NK-92 treated with Interleukin-12 subunit alpha and Interleukin-12 subunit beta, amount 100 ng/mL, for 24 hours (cell line): Measurements from ENCODE around the gene FAF2.
"Not testable (repeated sequence)": the region's sequence is repeated elsewhere in the genome, so short reads cannot be mapped to it uniquely, and the experiment has no call there.

Experiments used
- DNase-seq: peaks from one replicate; lab custom pipeline; 2025; lab: John Stamatoyannopoulos, UW

Gene FAF2

DNA sequence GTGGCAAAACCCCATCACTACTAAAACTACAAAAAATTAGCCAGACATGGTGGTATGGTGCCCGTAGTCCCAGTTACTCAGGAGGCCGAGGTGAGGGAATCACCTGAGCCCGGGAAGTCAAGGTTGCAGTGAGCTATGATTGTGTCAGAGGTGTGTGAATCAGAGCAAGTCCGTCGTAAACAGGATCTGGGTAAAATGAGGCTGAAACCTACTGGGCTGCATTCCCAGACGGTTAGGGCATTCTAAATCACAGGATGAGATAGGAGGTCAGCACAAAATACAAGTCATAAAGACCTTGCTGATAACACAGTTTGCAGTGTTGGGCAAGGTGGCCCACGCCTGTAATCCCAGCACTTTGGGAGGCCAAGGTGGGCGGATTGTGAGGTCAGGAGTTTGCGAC is 29.9 kb upstream of the FAF2 start:
- no peak for DNase-seq

DNA sequence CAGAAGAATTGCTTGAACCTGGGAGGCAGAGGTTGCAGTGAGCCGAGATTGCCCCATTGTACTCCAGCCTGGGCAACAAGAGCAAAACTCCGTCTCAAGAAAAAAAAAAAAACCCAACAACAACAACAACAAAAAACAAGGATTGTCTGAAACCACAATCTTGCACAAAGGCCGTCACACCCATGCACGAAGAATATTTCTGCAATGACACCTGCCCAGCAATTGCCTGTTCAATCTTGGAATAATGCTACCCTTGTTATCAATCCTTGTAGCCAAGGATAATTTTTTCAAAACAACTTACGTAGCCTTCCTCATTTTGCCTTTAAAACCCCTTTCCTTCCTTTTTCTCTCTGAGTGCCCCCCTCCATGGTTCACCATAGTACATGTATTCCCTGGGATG is 28.1 kb upstream of the FAF2 start:
- no peak for DNase-seq

DNA sequence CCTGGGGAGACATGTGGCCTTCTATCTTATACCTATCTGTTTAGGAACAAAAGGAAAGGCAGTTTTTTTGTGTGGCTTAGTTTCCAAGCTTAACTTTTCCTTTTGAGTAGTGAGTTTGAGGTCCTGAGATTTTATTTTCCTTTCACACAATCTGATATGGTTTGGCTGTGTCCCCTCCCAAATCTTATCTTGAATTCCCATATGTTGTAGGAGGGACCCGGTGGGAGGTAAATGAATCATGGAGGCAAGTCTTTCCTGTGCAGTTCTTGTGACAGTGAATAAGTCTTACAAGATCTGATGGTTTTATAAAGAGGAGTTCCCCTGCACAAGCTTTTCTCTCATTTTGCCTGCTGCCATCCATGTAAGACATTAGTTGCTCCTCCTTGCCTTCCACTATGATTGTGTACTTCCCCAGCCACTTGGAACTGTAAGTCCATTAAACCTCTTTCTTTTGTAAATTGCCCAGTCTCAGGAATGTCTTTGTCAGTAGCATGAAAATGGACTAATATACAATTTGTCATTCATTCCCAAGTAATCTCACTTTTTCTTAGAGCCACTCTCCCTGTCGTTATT is 27.1 kb upstream of the FAF2 start:
- DNase-seq = no peak

DNA sequence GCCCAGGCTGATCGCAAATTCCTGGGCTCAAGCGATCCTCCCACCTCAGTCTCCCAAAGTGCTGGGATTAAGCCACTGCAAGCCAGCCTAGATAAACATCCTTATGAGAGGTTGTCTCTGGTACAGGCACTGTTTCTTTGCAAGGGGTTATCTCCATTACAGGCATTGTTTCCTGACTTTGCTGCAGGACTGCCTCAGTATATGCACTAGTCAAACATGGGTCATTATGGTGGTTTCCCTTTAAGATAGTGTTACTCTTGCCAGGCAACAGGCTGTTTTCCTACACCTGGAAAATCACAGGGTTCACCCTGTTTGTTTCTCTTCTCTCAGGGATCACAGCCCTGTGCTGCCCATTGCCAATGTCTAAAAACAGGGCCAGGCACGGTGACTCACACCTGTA is 24.0 kb upstream of the FAF2 start:
- no peak for DNase-seq

DNA sequence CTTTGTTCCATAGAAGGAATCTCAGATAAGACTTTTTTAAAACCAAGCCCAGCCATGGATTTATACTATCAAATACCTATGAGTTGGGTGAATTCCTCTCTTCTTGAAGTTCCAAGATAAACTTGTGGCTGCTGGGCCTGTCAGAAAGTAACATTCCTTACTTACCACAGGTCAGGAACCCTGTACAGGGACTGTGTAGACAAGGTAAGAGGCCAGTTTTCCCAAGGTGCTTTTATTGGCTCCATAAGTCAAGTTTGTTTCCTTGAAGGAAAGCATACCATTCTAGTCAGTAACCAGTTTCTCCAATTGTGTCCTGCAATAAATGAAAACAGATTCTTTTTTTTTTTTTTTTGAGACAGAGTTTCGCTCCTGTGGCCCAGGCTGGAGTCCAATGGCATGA is 23.0 kb upstream of the FAF2 start:
- no peak for DNase-seq

DNA sequence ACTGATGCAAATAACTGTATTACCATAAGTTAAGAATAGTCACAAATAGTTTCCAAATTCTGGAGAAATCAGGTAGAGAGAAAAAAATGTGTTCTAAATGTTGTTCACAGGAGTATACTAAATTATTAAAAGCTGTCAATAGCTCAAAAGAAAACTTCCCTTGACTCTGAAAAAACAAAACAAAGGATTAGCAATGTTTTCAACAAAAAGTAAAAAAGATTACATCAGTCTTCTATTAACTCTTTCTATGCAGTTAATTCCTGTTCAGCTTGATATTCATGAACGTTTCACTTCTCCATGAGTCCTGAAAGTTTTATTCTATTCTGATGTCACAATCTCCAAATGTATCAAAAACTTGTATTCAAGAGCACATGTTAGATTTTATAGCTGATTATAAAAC is 22.4 kb upstream of the FAF2 start:
- DNase-seq = no peak

DNA sequence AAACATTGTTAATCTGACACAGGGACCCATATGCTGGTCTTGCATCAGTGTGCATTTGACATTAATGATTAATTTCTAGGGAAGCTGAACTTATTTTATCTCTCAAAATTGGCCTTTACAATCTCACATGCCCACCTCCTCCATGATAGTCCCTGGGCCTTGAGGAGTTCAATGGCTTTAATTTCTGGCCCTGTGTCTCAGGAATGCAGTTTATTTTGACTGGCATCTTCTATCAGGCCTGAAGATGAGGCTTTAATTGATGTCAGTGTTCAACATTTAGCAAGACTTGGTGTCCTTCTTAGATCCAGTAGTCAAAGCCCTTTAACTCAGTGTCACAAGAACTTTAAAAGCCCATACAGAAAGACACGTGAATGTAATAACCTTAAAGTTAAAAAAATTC is 21.3 kb upstream of the FAF2 start:
- no peak for DNase-seq

DNA sequence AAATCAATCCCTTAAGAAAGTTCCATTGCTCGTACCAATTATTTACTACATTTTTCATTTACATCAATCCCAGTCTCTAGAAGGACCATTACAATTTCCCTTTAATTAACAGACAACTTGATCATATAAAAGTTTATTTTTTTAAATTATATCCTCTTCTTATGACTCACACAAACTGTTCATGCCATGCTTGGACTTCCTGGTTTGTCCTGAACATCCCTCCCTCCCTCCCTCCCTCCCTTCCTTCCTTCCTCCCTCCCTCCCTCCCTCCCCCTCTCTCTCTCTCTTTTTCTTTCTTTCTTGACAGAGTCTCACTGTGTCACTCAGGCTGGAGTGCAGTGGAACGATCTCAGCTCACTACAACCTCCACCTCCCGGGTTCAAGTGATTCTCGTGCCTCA is 20.2 kb upstream of the FAF2 start:
- no peak for DNase-seq

DNA sequence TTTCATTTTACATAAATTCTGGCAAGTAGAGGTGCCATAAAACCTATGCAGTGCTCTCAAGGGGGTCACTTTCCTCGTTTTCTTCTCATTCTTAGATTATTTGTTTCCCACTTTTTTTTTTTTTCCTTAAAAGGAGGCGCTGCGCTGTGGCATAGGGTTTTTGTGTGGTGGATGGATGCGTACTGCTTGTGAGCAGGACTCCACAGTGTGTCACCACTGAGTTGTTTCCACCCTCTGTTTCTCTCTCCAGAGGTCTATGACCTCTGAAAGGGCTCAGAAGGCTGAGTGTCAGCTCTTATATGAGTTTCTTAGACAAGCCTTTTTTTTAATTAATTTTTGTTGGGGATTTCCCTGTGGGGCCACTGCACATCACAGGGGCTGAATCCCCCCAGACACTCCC is 18.2 kb upstream of the FAF2 start:
- DNase-seq = no peak

DNA sequence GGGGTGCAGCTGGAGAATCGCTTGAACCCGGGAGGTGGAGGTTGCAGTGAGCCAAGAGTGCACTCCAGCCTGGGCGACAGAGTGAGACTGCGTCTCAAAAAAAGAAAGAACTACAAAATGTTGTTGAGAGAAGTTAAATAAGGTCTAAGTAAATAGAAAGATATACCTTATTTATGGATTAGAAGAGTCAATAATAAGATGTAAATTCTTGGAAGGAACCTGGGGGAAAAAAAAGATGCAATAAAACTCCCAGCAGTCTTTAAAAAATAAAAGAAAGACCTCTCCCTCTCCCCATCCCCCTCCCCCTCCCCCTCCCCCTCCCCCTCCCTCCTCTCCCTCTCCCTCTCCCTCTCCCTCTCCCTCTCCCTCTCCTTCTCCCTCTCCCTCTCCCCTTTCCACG is 15.5 kb upstream of the FAF2 start:
- no peak for DNase-seq

DNA sequence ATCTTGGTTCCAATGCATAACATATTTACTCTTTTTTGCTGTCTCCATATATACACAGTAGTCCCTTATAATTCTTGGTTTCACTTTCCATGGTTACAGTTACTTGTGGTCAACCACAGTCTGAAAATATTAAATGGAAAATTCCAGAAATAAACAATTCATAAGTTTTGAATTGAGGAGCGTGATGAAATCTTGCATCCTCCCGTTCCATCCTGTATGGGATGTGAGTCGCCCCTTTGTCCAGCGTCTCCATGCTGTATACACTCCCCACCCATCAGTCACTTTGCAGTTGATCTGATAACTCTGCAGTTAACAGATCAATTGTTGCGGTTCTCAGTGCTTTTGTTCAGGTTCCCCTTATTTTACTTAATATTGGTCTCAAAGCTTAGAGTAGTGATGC is 11.5 kb upstream of the FAF2 start:
- no peak for DNase-seq

DNA sequence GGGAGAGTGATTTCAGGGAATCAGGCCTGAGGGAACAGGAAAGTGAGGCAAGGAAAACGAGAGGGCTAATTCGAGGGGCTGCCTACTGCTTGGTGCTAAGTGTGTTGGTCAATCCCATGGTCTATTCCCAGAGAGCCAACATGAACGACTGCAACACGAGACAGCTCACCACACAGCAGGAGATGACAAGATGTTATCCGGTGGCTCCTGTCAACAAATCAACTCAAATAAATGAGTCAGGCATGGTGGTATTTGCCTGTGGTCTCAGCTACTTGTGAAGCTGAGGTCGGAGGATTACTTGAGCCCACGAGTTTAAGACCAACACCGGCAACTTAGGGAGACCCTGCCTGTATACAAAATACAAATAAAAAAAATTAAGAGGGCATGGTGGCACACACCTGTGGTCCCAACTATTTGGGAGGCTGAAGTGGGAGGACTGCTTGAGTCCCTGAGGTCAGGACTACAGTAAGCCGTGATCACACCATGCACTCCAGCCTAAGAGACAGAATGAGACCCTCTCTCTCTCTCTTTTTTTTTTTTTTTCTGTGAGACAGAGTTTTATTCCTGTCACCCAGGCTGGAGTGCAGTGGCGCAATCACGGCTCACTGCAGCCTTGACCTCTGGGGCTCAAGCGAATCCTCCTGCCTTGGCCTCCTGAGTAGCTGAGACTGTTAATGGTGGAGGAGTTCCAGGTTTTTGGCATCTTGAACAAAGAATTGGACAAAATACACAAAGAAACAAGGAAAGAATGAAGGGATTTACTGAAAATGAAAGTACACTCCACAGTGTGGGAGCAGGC is 9.0 kb upstream of the FAF2 start:
- no peak for DNase-seq

DNA sequence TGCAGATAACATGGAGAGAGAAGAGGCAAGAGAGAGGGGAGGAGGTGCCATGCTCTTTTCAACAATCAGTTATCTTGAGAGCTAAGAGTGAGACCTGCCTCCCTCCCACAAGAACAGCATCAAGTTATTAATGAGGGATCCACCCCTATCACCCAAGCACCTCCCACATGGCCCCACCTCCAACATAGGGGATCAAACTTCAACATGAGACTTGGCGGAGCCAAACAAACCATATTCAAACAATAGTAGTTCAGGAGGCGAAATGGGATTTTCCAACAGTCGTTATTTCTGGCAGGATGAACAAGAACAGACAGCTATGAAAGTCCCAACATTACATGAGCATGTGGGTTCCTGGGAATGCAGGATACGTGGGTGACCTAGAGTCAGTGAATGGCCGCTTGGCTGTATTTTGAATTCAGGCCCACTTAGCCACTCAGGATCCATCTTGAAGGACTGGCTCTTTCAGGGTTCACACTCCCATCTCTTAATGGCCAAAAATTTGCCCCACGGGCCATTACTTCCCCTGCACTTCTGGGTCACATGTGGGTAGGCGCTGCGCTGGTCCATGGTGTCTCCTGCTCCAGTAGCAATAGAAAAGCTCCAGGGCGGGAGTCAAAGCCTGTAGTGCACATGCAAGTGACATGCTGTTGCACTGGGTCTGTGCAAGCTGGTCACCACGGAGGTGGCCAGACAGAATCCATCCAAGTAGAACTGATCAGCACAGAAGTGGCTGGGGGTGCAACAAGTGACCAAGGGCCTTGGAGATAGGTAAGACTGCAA is 7.1 kb upstream of the FAF2 start:
- no peak for DNase-seq

DNA sequence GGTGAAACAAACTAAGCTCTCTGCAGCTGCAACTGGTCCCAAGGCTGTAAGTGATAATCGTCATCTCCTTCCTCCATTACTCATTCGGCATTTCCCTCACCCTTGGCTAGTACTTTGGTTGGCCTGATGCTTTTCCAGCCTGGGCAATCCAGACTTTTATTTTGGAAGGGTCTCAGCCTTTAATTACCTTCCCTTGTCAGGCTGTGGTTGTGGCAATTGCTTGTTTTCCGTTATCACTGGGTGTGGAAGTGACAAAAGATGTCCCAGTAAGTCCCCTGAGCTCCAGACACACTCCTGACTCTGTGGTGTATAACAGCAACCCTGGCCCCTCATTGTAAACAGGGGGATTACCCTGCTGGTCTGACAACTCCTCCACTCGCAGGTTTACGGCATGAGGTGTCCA is 6.3 kb upstream of the FAF2 start:
- no peak for DNase-seq

DNA sequence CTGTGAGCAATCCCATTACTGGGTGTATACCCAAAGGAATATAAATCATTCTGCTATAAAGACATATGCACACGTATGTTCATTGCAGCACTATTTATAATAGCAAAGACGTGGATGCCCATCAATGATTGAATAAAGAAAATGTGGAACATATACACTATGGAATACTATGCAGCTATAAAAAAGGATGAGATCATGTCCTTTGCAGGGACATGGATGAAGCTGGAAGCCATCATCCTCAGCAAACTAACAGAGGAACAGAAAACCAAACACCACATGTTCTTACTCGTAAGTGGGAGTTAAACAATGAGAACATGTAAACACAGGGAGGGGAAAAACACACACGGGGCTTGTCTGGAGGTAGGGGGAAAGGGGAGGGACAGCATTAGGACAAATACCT is 5.3 kb upstream of the FAF2 start:
- DNase-seq = not testable (repeated sequence)

DNA sequence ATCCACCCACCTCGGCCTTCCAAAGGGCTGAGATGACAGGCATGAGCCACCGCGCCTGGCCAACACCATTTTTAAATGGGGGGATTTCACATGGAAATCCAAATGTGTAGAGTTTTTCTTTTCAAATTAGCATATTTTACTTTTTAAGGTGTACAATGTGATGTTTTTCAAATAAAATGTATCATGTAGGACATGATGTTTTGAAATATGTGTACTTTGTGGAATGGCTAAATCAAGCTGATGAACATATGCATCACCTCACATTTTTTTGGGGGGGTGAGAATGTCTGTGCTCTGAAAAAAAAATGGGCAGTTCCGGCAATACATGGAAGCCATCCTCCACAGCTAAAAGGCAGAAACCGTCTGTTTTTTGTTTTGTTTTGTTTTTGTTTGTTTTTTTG is 3.4 kb upstream of the FAF2 start:
- DNase-seq = no peak

DNA sequence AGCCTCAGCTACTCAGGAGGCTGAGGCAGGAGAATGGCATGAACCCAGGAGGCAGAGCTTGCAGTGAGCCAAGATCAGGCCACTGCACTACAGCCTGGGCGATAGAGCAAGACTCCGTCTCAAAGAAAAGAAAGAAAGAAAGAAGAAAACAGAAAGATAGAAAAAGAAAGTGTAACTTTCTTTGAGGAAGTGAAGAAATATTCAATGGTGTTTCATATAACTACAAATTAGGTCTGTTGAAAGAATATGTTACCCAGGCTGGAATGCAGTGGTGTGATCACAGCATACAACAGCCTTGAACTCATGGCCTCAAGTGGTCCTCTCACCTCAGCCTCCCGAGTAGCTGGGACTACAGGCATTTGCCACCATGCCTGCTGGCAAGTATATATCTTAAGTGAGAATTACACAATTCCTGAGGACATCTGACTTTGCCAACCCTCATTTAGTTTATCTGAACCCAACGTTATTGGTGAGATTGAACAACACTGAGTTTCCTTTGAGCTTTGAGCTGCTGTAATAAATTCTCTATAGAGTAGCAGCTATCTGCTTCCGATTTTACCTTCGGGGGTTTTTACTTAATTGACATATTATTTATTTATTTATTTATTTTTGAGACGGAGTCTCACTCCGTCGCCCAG is 2.0 kb upstream of the FAF2 start:
- DNase-seq = no peak

DNA sequence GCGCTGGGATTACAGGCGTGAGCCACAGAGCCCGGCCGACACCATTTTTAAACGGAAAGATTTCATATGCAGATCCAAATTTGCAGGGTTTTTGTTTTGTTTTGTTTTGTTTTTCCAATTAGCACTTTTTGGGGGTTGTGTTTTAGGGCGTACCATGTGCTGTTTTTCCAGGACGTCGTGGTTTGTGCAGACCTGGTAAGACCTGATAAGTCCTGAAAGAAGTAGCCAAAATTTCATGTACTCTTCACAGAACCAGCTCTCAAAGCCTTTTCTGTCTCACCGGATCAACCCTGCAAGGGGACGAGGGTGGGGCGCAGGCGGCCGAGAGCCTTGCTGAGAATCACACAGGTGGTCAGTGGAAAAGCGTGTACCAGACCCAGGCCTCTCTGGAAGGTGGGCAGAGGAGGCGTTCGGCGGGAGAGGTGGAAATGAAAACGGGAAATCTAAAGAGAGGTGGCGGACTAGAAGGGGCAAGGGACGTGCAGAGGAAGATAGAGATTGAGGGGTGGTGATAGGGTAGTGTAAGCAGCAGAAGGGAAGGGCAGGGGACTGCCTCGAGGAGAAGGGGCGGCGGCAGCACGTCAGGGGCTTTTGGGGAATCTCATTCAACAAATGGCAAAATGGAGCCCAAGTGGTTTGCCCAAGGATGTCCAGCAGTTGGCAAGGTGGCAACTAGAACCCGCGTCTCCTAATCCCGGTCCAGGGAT is 1.1 kb upstream of the FAF2 start:
- no peak for DNase-seq

DNA sequence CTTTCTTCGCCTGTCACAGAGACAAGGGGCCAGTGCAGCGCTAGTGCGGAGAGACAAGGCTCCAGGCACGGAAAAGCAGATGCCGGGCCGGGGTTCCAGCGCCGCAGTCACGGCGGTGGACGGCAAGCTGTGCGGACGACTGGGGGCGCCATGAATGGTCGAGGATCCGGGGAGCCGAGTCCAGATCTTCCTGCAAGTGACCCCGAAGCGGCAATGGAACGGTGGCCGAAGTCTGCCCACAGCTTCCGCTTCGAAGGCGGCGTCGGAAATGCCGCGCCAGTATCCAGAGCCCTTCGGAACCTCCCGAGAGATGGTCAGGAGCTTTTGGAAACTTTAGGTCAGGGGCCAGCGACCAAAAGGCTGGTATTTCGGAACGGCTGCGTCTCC is 601 bp upstream of the FAF2 start:
- DNase-seq = peak; percentile 52

DNA sequence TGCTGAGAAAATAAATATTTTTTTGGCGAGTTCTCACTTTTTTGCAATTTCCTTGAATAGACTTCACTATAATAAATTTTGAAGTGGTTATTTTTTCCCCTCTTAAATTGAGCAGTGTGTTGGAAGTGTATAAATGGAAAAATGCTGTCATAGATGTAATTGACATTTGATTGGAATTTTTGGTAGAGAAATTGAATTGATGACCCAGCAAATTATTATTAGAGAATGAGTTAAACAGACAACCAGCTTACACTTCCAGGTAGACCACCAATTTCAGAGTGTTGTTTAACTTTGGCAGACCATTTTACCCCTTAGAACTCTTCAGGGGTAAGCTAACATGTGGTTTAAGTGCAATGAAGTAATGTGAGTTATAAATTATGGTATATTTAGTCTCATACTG is 1.9 kb downstream of the FAF2 start:
- DNase-seq = no peak

DNA sequence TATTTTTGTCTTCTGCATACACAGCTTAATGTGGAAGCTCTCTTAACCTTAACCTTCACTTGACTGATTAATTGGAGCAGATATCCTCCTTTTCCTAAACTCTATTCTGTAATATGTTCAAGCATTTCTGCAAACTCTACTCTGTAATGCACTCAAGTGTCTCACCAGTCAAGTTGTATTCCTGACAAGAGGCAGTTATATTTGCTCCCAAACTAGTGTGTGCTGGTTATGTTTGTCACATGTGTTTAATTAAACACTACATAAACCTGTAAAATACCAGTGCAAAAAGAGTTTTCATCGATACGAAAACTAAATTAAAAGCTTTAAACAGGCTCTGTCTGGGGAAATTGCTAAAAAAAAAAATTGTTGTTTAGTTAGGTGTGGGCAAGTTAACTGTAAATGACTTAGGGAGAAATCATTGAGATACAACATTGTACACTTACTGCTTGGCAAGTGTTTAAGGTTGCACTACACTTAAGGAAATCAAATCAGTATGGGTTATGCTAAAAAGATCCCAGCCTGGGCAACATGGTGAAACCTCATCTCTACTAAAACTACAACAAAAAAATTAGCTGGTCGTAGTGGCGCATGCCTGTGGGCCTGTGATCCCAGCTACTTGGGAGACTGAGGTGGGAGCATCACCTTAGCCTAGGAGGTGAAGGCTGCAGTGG is 6.7 kb downstream of the FAF2 start:
- DNase-seq = no peak
